PC-9 (cell line): ENCODE results near the gene ALDH3B2. TPM values are rescaled to one million over a fixed set of nuclear protein-coding genes. Genes with fewer than 3 reads are reported as not detected.
A peak's percentile ranks its signal among the peaks of the same experiment; 100 is the strongest.
"Not testable (repeated sequence)": the region's sequence is repeated elsewhere in the genome, so short reads cannot be mapped to it uniquely, and the experiment has no call there.

Source experiments
- BruUV-seq: library from RNA; stranded (reverse); fragments of 400-500 nt; replicated peaks from 2 replicates; lab custom pipeline; 2021; lab: Mats Ljungman, UMichigan
- CTCF ChIA-PET: fragments of 300-600 bp; sonication (Branson Sonifier 250); formaldehyde crosslinking; loops from one replicate; lab custom pipeline; 2022; ENCODE audit warnings: antibody characterized with exemption; lab: Charles Lee
- POLR2A ChIA-PET: fragments of 300-600 bp; sonication (Branson Sonifier 250); formaldehyde crosslinking; loops from one replicate; lab custom pipeline; 2022; ENCODE audit warnings: antibody characterized with exemption; ENCODE audit not compliant: unreplicated experiment; lab: Charles Lee
- DNase-seq, 2 experiments: peaks; one replicate each; pipeline versions ENCODE4 v3.0.0 to v3.0.0-alpha.2; 2015 to 2022; ENCODE audit warnings: mixed read lengths in 1 of 2
- H2AFZ ChIP-seq: fragments of 200-600 bp; sonication (generic); 2 replicates; pipeline ENCODE4 v1.8.1; 2017; ENCODE audit warnings: antibody characterized with exemption
- H3F3A ChIP-seq: fragments of 200-600 bp; sonication (generic); 2 replicates; pipeline ENCODE4 v1.8.1; 2017; ENCODE audit warnings: antibody characterized with exemption, mild to moderate bottlenecking, low read depth; ENCODE audit not compliant: insufficient read depth
- H3K27ac ChIP-seq: fragments of 200-600 bp; sonication (generic); 2 replicates; pipeline ENCODE4 v1.6.1; 2016; ENCODE audit warnings: mixed run types
- H3K27me3 ChIP-seq: fragments of 200-600 bp; sonication (generic); 2 replicates; pipeline ENCODE4 v1.6.1; 2016; ENCODE audit warnings: low read depth, mixed run types; ENCODE audit not compliant: insufficient read depth
- H3K36me3 ChIP-seq: fragments of 200-600 bp; sonication (generic); 2 replicates; pipeline ENCODE4 v1.6.1; 2016; ENCODE audit warnings: low read depth, mixed run types
- H3K4me1 ChIP-seq: fragments of 200-600 bp; sonication (generic); replicated peaks from 2 replicates; pipeline ENCODE4 v1.6.1; 2016; ENCODE audit warnings: mixed run types; ENCODE audit not compliant: insufficient read depth
- H3K4me2 ChIP-seq: fragments of 200-600 bp; sonication (generic); 2 replicates; pipeline ENCODE4 v1.6.1; 2017; ENCODE audit warnings: mixed run types
- H3K4me3 ChIP-seq: fragments of 200-600 bp; sonication (generic); 2 replicates; pipeline ENCODE4 v1.6.1; 2016; ENCODE audit warnings: mixed run types
- H3K79me2 ChIP-seq: fragments of 200-600 bp; sonication (generic); 2 replicates; pipeline ENCODE4 v1.6.1; 2017; ENCODE audit warnings: low read depth, mixed run types
- H3K9me2 ChIP-seq: fragments of 200-600 bp; sonication (generic); 2 replicates; pipeline ENCODE4 v1.8.1; 2017; ENCODE audit warnings: mild to moderate bottlenecking; ENCODE audit not compliant: insufficient read depth
- H3K9me3 ChIP-seq: fragments of 200-600 bp; sonication (generic); 2 replicates; pipeline ENCODE4 v1.8.1; 2016; ENCODE audit warnings: low read depth; ENCODE audit not compliant: insufficient read depth
- H4K20me1 ChIP-seq: fragments of 200-600 bp; sonication (generic); 2 replicates; pipeline ENCODE4 v1.8.1; 2017; ENCODE audit not compliant: insufficient read depth
- intact Hi-C: fragments of 100-400 bp; cut with micrococcal nuclease; formaldehyde crosslinking; loops from one replicate; pipeline ENCODE4 v1.10.0; 2022; ENCODE audit not compliant: unreplicated experiment
- total RNA-seq: library from RNA; stranded (reverse); gene quantifications from 2 replicates; pipeline ENCODE4 v1.2.3, GENCODE V29; 2021
- TF ChIP-seq, protein P1 (sequence below): fragments of 200-600 bp; sonication (generic); conservative IDR thresholded peaks from 2 replicates; pipeline ENCODE4 v1.6.1; 2017; ENCODE audit warnings: mixed run types, antibody characterized with exemption, mild to moderate bottlenecking, moderate library complexity

Gene ALDH3B2
- total RNA-seq, 1 experiment from 2014 or later: 9.8 TPM

DNA sequence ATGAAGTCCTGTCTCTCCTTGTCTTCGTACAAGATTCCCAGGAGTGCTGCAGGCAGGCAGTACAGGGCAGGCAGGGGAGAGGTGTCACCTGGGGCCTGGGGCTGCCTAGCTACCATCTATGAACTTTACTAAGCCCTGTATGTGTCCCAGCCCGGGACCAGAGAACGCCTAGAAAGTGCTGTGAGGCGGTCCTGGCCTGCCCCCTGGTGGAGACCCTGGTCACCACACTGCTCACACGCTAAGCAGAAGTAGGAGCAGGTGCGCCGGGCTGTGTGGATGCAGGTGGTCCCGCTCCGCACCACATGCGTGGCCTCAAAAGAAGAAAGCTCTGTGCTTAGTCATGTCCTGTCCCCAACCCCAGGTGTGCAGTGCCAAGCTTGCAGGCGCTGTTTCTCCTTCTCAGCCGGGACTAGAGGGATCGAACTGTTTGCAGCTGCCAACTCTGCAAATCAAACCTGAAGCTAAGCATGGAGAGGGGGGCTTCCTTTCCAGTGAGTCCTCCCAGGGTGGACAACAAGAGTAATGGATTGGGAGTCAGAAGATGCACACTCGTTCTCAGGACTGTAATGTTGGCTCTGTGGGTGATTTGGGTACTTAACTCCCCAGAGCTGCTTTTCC is 39.6 kb upstream of the ALDH3B2 start:
- H3K27me3 ChIP-seq: not testable (repeated sequence)

GRCh38 chr11:67711676-67712075 is 37.3 kb upstream of the ALDH3B2 start:
- intact Hi-C loops, H3K9me3 ChIP-seq, H3K9me2 ChIP-seq, H3K36me3 ChIP-seq, BruUV-seq, H3K27me3 ChIP-seq, H3F3A ChIP-seq, H3K4me3 ChIP-seq, H3K4me2 ChIP-seq, CTCF ChIA-PET, H2AFZ ChIP-seq, H3K79me2 ChIP-seq, POLR2A ChIA-PET, DNase-seq, H3K27ac ChIP-seq, H4K20me1 ChIP-seq, H3K4me1 ChIP-seq: not testable (repeated sequence)

More for the DNA sequence above, 39.6 kb upstream of the ALDH3B2 start:
- H3K4me3 ChIP-seq, H3K4me1 ChIP-seq, POLR2A ChIA-PET, H3K9me2 ChIP-seq, H3K9me3 ChIP-seq, H4K20me1 ChIP-seq, H2AFZ ChIP-seq, BruUV-seq, H3F3A ChIP-seq, H3K36me3 ChIP-seq, H3K79me2 ChIP-seq, H3K4me2 ChIP-seq, H3K27ac ChIP-seq: not testable (repeated sequence)
- intact Hi-C loops: loop anchor here (1.0 kb wide), 1 partner anchor 49 kb away; no protein-coding TSS in a partner anchor
- CTCF ChIA-PET: interaction anchor here (0.7 to 1.1 kb wide), 3 partner anchors 85 to 357 kb away, joined by 3 read pairs; no protein-coding TSS in a partner anchor
- peak in 1 of 2 experiments; percentile 73 for DNase-seq
- TF ChIP-seq, protein P1, sequence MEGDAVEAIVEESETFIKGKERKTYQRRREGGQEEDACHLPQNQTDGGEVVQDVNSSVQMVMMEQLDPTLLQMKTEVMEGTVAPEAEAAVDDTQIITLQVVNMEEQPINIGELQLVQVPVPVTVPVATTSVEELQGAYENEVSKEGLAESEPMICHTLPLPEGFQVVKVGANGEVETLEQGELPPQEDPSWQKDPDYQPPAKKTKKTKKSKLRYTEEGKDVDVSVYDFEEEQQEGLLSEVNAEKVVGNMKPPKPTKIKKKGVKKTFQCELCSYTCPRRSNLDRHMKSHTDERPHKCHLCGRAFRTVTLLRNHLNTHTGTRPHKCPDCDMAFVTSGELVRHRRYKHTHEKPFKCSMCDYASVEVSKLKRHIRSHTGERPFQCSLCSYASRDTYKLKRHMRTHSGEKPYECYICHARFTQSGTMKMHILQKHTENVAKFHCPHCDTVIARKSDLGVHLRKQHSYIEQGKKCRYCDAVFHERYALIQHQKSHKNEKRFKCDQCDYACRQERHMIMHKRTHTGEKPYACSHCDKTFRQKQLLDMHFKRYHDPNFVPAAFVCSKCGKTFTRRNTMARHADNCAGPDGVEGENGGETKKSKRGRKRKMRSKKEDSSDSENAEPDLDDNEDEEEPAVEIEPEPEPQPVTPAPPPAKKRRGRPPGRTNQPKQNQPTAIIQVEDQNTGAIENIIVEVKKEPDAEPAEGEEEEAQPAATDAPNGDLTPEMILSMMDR: peak; percentile 59

DNA sequence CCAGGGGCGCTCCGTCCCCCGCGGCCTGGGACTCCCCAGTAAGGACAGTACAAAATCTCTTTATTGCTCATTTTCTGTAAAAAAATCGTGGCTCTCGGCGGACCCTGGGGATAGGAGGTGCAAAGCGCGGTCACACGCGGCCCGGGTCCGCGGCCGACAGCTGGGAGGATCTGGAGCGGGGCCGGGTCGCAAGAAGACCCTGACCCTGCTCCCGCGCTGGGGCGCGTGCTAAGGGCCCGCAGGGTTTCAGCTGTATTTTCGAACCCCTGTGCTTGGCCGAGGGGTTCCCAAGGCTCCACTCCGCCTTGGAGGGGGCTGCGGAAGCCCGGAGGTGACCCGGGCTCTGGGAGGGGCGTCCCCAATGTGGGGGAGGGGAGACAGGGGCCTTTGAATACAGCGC is 36.8 kb upstream of the ALDH3B2 start:
- DNase-seq, H3K4me3 ChIP-seq, intact Hi-C loops, H3K9me2 ChIP-seq, BruUV-seq, H3K4me1 ChIP-seq, H3K79me2 ChIP-seq, POLR2A ChIA-PET, H2AFZ ChIP-seq, CTCF ChIA-PET, H4K20me1 ChIP-seq, H3F3A ChIP-seq, H3K9me3 ChIP-seq, H3K36me3 ChIP-seq, H3K27ac ChIP-seq, H3K27me3 ChIP-seq: not testable (repeated sequence)
- peak overlapping the region; percentile 53; the same call in 1 of the 2 replicates for H3K4me2 ChIP-seq

GRCh38 chr11:67709806-67710205 is 35.4 kb upstream of the ALDH3B2 start:
- H3K27me3 ChIP-seq, BruUV-seq, intact Hi-C loops, H4K20me1 ChIP-seq, H3K4me1 ChIP-seq, H3K9me2 ChIP-seq, H3F3A ChIP-seq, H3K9me3 ChIP-seq, H3K4me3 ChIP-seq, CTCF ChIA-PET, H3K27ac ChIP-seq, H3K79me2 ChIP-seq, H2AFZ ChIP-seq, H3K36me3 ChIP-seq, POLR2A ChIA-PET: not testable (repeated sequence)
- H3K4me2 ChIP-seq: peak overlapping the region; percentile 16; the same call in 1 of the 2 replicates
- peak; percentile 40 to 81 for DNase-seq
